ENCODE measurements around the gene MRPS18B. TPM values are rescaled to one million over a fixed set of nuclear protein-coding genes. Genes with fewer than 3 reads are reported as not detected.

Gene MRPS18B
- total and polyA plus RNA-seq, 2 of the 13 experiments (the other 11 are each of a cell fraction or from before 2014, with no cell fraction given): 125 to 131 TPM

DNA sequence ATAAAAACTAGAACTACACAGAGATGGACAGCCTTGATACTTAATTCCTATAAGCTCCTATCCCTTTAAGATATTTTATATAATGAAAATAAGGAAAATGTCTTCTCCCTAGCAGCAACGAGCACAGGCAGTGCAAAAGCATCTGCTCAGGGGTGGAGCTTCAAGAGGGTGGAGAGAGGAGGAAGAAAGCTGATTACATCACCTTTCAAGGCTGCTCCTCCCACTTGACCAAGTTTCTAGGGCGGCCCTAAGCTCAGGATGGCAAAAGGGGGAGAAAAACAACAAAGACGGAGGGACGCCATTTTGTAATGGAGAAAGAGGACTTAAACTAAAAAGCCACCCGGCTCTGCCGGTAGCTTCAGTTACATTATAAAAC lies 2.8 kb upstream of the MRPS18B start (continued):
- TF ChIP-seq, protein P1, sequence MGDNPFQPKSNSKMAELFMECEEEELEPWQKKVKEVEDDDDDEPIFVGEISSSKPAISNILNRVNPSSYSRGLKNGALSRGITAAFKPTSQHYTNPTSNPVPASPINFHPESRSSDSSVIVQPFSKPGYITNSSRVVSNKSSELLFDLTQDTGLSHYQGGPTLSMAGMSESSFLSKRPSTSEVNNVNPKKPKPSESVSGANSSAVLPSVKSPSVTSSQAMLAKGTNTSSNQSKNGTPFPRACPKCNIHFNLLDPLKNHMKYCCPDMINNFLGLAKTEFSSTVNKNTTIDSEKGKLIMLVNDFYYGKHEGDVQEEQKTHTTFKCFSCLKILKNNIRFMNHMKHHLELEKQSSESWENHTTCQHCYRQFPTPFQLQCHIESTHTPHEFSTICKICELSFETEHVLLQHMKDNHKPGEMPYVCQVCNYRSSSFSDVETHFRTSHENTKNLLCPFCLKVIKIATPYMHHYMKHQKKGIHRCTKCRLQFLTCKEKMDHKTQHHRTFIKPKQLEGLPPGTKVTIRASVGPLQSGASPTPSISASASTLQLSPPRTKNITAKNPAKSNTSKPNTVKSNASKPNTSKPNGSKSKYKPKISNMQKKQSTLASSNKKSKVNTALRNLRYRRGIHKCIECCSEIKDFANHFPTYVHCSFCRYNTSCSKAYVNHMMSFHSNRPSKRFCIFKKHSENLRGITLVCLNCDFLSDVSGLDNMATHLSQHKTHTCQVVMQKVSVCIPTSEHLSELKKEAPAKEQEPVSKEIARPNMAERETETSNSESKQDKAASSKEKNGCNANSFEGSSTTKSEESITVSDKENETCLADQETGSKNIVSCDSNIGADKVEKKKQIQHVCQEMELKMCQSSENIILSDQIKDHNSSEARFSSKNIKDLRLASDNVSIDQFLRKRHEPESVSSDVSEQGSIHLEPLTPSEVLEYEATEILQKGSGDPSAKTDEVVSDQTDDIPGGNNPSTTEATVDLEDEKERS (CRISPR knock-in tag; IDR thresholded peaks at IDR 0.05): peak; percentile 86; the same call in 1 of the 2 replicates
- TF ChIP-seq HNRNPLL (IDR thresholded peaks at IDR 0.05; ENCODE audit: low read depth, low read length, poor library complexity, severe bottlenecking): no peak
- no peak for TF ChIP-seq RFX1 (IDR thresholded peaks at IDR 0.05)
- TF ChIP-seq CEBPB (IDR thresholded peaks at IDR 0.05; ENCODE audit: borderline replicate concordance, low read depth, low read length): peak; percentile 91
- TF ChIP-seq YEATS2 (CRISPR knock-in tag; IDR thresholded peaks at IDR 0.05; ENCODE audit: borderline replicate concordance): no peak; the same call in 1 of the 2 replicates
- TF ChIP-seq SMAD9 (CRISPR knock-in tag; IDR thresholded peaks at IDR 0.05): no peak
- TF ChIP-seq ZNF331 (CRISPR knock-in tag; IDR thresholded peaks at IDR 0.05): peak; percentile 18; the same call in 1 of the 2 replicates
- TF ChIP-seq CBFB (CRISPR knock-in tag; IDR thresholded peaks at IDR 0.05): 0 out of 2 replicates have a peak, but pooled peaks have one; percentile 36
- TF ChIP-seq ZNF605 (CRISPR knock-in tag; IDR thresholded peaks at IDR 0.05): peak; percentile 64
- TF ChIP-seq KDM4B (CRISPR knock-in tag; IDR thresholded peaks at IDR 0.05): peak; percentile 34; the same call in 1 of the 2 replicates
- no peak for TF ChIP-seq ZNF407 (CRISPR knock-in tag; IDR thresholded peaks at IDR 0.05; ENCODE audit: not compliant biosample characterization)
- TF ChIP-seq ZNF772 (CRISPR knock-in tag; IDR thresholded peaks at IDR 0.05): 0 out of 2 replicates have a peak, but pooled peaks have one; percentile 72
- TF ChIP-seq ZNF670 (CRISPR knock-in tag; IDR thresholded peaks at IDR 0.05; ENCODE audit: borderline replicate concordance): 0 out of 2 replicates have a peak, but pooled peaks have one; percentile 31
- TF ChIP-seq KLF6 (CRISPR knock-in tag; IDR thresholded peaks at IDR 0.05): peak; percentile 20; the same call in 1 of the 2 replicates
- no peak for TF ChIP-seq KMT2B (CRISPR knock-in tag; IDR thresholded peaks at IDR 0.05)
- TF ChIP-seq SALL1 (CRISPR knock-in tag; IDR thresholded peaks at IDR 0.05): peak; percentile 61
- TF ChIP-seq ZNF891 (CRISPR knock-in tag; IDR thresholded peaks at IDR 0.05): no peak
- TF ChIP-seq CBX1 (IDR thresholded peaks at IDR 0.05; ENCODE audit: low read depth): no peak
- 0 out of 2 replicates have a peak, but pooled peaks have one; percentile 32 for TF ChIP-seq SIN3A (IDR thresholded peaks at IDR 0.05; ENCODE audit: borderline replicate concordance, low read depth, low read length)
- TF ChIP-seq ZNF652 (CRISPR knock-in tag; IDR thresholded peaks at IDR 0.05; ENCODE audit: borderline replicate concordance, low read depth): peak; percentile 49; the same call in 1 of the 2 replicates

Data from HepG2 (cell line).